ENCODE results near the gene MASP1.

DNA sequence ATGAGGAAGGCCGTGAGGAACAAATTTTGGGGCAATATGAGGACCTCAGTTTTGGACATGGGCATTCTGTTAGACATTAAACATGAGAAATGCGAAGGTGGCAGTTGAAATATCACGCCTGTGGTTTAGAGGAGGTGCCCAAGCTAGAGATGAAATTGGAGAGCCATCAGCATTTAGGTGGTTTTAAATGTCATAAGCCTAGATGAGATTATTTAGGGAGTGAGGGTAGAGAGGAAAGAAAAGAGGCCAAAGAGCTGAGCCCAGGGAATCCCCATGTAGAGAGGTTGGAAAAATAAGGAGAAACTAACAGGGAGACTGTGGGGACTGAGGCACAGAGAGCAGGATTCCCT is 79.4 kb downstream of the MASP1 start:
- TF ChIP-seq, protein P1, sequence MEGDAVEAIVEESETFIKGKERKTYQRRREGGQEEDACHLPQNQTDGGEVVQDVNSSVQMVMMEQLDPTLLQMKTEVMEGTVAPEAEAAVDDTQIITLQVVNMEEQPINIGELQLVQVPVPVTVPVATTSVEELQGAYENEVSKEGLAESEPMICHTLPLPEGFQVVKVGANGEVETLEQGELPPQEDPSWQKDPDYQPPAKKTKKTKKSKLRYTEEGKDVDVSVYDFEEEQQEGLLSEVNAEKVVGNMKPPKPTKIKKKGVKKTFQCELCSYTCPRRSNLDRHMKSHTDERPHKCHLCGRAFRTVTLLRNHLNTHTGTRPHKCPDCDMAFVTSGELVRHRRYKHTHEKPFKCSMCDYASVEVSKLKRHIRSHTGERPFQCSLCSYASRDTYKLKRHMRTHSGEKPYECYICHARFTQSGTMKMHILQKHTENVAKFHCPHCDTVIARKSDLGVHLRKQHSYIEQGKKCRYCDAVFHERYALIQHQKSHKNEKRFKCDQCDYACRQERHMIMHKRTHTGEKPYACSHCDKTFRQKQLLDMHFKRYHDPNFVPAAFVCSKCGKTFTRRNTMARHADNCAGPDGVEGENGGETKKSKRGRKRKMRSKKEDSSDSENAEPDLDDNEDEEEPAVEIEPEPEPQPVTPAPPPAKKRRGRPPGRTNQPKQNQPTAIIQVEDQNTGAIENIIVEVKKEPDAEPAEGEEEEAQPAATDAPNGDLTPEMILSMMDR (IDR thresholded peaks at IDR 0.05) = no peak
- no peak for TF ChIP-seq ZFX (IDR thresholded peaks at IDR 0.05; ENCODE audit: borderline replicate concordance)
